Left lung (tissue), 10 donors: Measurements from ENCODE around the gene ZSCAN10. TPM values are rescaled to one million over a fixed set of nuclear protein-coding genes. Genes with fewer than 3 reads are reported as not detected.
"Not testable (repeated sequence)": the region's sequence is repeated elsewhere in the genome, so short reads cannot be mapped to it uniquely, and the experiment has no call there.

Experiments used
- ATAC-seq: fragments of 200-7000 bp; cut with Tn5 transposase; one replicate; pipeline ENCODE4 v1.9.1; 2020; ENCODE audit warnings: moderate library complexity
- DNase-seq, 4 donors: peaks; one replicate each; pipeline ENCODE4 v3.0.0-alpha.2; 2013 to 2020
- H3K27ac ChIP-seq, 2 donors: fragments of 200-600 bp; sonication (generic) in 1 of 2; one replicate each; pipeline versions ENCODE4 v1.5.0 to v1.8.0; 2020 to 2021
- H3K27me3 ChIP-seq, 2 donors: fragments of 200-600 bp; sonication (generic) in 1 of 2; one replicate each; pipeline versions ENCODE4 v1.5.0 to v1.8.0; 2020 to 2021
- H3K36me3 ChIP-seq, 2 donors: fragments of 200-600 bp; sonication (generic) in 1 of 2; one replicate each; pipeline versions ENCODE4 v1.5.0 to v1.8.0; 2020 to 2021
- H3K4me1 ChIP-seq, 2 donors: fragments of 200-600 bp; one replicate each; pipeline ENCODE4 v1.8.0; 2021
- H3K4me3 ChIP-seq, 2 donors: fragments of 200-600 bp; sonication (generic) in 1 of 2; one replicate each; pipeline versions ENCODE4 v1.5.0 to v1.8.0; 2020 to 2021; ENCODE audit warnings: mild to moderate bottlenecking in 1 of 2
- H3K9me3 ChIP-seq, 2 donors: fragments of 200-600 bp; sonication (generic) in 1 of 2; one replicate each; pipeline versions ENCODE4 v1.5.0 to v1.8.0; 2020 to 2021
- intact Hi-C, 2 donors: fragments of 100-400 bp; cut with DNase I; formaldehyde crosslinking; loops; one replicate each; pipeline versions ENCODE4 v1.11.2 to v1.14.2; 2022
- polyA plus RNA-seq, 6 donors: library from polyadenylated mRNA; unstranded; fragments of 120-200 nt; gene quantifications; one replicate each; pipeline ENCODE4 v1.2.1, GENCODE V29; 2013; ENCODE audit not compliant: insufficient read length in 6 of 6
- total RNA-seq, 2 donors: library from RNA; stranded (reverse); fragmentation: NEBNext Ultra II Directional; extraction: Animal tissue kit (Norgen Biotek cat#: 25700); gene quantifications; one replicate each; pipeline ENCODE4 v1.2.1, GENCODE V29; 2021
- TF ChIP-seq, protein P1 (sequence below), 2 donors: fragments of 200-600 bp; sonication (generic) in 1 of 2; IDR thresholded peaks; one replicate each; pipeline versions ENCODE4 v1.5.0 to v1.8.0; 2021; ENCODE audit warnings: antibody characterized with exemption in 2 of 2
- donor health status: DM: no; HTN: yes; CAD: no.
- donor health status: DM: no; HTN: no; CAD: no.

The ZSCAN10 gene
- total and polyA plus RNA-seq, 8 donors: 0.13 TPM; not detected in 7

DNA sequence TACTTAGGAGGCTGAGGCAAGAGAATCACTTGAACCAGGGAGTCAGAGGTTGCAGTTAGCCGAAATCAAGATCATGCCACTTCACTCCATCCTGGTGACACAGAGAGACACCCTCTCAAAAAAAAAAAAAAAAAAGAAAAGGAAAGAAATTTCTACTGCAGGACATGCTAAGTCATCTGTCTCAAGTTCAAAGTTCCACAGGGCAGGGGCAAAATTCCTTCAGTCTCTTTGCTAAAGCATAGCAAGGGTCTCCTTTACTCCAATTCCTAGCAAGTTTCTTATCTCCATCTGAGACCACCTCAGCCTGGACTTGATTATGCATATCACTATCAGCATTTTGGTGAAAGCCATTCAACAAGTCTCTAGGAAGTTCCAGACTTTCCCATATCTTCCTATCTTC is 14.6 kb downstream of the ZSCAN10 start:
- intact Hi-C loops: no loop called here
- Histone ChIP-seq H3K27me3 (no peaks in the 10 kb centered on the region), H3K9me3 (no peaks in the 10 kb centered on the region), H3K4me1 (peaks cover 7 to 35% of the 10 kb centered on the region in 2 donors), H3K36me3 (no peaks in the 10 kb centered on the region), H3K4me3 (no peak overlapping the region), H3K27ac (no peak overlapping the region)
- DNase-seq (no peak), ATAC-seq (no peak)
- TF ChIP-seq, protein P1, sequence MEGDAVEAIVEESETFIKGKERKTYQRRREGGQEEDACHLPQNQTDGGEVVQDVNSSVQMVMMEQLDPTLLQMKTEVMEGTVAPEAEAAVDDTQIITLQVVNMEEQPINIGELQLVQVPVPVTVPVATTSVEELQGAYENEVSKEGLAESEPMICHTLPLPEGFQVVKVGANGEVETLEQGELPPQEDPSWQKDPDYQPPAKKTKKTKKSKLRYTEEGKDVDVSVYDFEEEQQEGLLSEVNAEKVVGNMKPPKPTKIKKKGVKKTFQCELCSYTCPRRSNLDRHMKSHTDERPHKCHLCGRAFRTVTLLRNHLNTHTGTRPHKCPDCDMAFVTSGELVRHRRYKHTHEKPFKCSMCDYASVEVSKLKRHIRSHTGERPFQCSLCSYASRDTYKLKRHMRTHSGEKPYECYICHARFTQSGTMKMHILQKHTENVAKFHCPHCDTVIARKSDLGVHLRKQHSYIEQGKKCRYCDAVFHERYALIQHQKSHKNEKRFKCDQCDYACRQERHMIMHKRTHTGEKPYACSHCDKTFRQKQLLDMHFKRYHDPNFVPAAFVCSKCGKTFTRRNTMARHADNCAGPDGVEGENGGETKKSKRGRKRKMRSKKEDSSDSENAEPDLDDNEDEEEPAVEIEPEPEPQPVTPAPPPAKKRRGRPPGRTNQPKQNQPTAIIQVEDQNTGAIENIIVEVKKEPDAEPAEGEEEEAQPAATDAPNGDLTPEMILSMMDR (IDR thresholded peaks at IDR 0.05): no peak

DNA sequence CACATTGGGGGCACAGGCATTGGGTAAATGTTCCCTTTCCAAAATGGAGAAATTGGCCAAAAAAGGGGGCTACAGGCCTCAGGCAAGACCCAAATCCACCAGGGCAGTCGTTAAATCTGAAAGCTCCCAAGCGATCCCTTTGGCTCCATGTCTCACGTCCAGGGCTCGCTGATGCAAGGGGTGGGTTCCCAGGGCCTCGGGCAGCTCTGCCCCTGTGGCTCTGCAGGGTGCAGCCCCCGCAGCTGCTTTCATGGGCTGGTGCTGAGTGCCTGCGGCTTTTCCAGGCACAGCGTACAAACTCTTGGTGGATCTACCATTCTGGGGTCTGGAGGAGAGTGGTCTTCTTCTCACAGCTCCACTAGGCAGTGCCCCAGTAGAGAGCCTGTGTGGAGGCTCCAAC is 15.7 kb downstream of the ZSCAN10 start:
- peaks cover 7 to 35% of the 10 kb centered on the region in 2 donors for H3K4me1 ChIP-seq
- DNase-seq, H3K36me3 ChIP-seq, H3K4me3 ChIP-seq, H3K27ac ChIP-seq, H3K27me3 ChIP-seq, ATAC-seq, intact Hi-C loops, H3K9me3 ChIP-seq: not testable (repeated sequence)

DNA sequence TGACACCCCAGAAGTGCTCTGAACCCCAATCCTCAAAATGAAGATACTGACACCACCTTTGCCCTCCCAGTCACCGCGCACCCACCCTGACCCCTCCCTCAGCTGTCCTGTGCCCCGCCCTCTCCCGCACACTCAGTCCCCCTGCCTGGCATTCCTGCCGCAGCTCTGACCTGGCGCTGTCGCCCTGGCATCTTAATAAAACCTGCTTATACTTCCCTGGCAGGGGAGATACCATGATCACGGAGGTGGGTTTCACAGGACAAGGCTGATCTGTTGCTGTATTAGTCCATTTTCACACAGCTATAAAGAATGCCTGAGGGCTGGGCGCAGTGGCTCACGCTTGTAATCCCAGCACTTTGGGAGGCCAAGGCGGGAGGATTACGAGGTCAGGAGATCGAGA is 17.1 kb downstream of the ZSCAN10 start:
- intact Hi-C loops, H3K9me3 ChIP-seq, DNase-seq, H3K27me3 ChIP-seq, H3K4me3 ChIP-seq, H3K36me3 ChIP-seq, ATAC-seq, H3K27ac ChIP-seq: not testable (repeated sequence)
- peaks cover 0 to 22% of the 10 kb centered on the region in 2 donors for H3K4me1 ChIP-seq

DNA sequence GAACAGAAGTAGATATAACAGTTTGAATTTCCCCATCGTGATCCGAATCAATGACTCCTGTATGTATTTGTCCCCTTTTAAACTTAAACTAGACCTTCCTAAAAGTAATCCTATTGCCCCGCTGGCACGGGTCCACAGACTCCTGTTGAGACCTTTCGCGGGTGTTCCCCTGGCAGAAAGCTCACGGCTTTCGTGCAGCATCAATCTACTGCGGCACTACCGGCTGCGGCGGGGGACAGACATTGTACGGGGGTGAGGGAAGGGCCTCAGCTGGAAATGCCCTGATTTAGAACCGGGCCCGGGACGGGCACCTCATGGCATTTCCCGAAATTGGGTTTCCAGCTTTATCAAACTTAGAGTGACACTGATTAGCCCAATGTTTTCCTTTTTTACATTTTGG is 19.1 kb downstream of the ZSCAN10 start:
- intact Hi-C loops: no loop called here
- Histone ChIP-seq H3K27me3 (no peaks in the 10 kb centered on the region), H3K4me1 (peaks cover 0 to 8% of the 10 kb centered on the region in 2 donors), H3K27ac (no peak overlapping the region), H3K36me3 (peaks cover 0 to 3% of the 10 kb centered on the region in 2 donors), H3K4me3 (no peak overlapping the region), H3K9me3 (no peaks in the 10 kb centered on the region)
- DNase-seq: peak in 1 of 4 donors; percentile 53
- ATAC-seq: no peak
- TF ChIP-seq, protein P1 (IDR thresholded peaks at IDR 0.05): no peak

DNA sequence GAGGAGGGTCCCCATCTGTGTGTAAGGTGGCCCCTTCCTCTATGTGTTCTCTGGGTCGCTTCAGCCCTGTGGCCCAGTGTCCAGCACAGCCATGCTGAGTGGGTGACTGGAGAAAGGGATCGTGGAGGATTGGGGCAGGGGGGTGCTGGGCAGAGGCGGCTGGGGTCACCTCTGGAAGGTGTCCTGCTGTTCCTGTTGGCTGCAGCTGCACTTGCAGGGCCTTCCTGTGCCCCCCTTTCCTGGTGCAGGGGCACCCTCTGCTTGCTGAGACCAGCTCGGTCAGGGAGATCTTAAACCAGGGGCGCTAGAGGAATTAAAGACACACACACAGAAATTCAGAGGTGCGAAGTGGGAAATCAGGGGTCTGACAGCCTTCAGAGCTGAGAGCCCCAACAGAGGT is 22.5 kb downstream of the ZSCAN10 start:
- H3K27me3 ChIP-seq: no peaks in the 10 kb centered on the region
- no peak overlapping the region for H3K4me3 ChIP-seq
- H3K9me3 ChIP-seq: no peaks in the 10 kb centered on the region
- H3K27ac ChIP-seq: peak overlapping the region in 1 of 2 donors; percentile 43
- DNase-seq (no peak), ATAC-seq (no peak)
- H3K36me3 ChIP-seq: peaks cover 0 to 3% of the 10 kb centered on the region in 2 donors
- H3K4me1 ChIP-seq: peaks cover 0 to 21% of the 10 kb centered on the region in 2 donors
- TF ChIP-seq, protein P1 (IDR thresholded peaks at IDR 0.05): no peak
- intact Hi-C loops: no loop called here

DNA sequence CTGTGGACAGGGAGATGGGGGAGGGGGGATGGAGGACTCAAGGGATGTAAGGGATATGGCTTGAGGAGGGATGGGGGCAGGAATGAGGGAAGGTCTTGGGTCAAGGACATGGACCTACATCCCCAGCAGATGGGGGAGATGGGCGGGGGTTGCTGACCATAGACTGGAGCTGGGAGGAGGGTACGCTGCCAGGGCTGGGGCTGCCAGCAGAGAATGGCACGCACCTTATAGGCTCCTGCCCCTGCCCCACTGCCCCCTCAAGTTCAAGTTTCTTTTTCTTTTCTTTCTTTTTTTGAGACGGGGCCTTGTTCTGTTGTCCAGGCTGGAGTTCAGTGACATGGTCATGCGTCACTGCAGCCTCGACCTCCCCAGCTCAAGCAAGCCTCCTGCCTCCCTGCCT is 23.1 kb downstream of the ZSCAN10 start:
- H3K27me3 ChIP-seq, DNase-seq, H3K4me3 ChIP-seq, ATAC-seq, H3K36me3 ChIP-seq, intact Hi-C loops, H3K9me3 ChIP-seq: not testable (repeated sequence)
- H3K4me1 ChIP-seq: peaks cover 0 to 21% of the 10 kb centered on the region in 2 donors
- peak overlapping the region in 1 of 2 donors; percentile 43 for H3K27ac ChIP-seq

DNA sequence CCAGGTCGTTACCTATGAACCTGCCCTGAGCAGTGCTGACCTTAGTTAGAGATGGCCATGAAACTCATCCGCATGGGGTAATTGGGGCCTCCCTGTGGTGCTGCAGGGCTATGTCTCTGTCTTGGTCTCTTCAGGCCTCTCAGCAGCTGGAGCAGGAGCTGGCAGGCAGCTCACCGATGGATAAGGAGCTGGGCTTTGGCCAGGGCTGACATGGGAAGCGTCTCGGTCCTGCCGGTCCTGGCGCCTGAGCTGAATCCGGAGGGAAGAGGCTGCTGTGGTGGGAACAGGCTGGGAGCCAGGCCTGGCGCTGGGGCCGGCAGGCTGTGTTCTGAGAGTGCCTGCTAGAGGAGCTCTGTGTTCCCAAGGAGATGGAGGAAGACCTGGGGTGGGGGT is 23.6 kb downstream of the ZSCAN10 start:
- ATAC-seq (no peak), DNase-seq (peak in 2 of 4 donors; percentile 65)
- Histone ChIP-seq H3K9me3 (no peaks in the 10 kb centered on the region), H3K27ac (peak overlapping the region in 1 of 2 donors; percentile 61), H3K27me3 (no peaks in the 10 kb centered on the region), H3K4me1 (peaks cover 0 to 21% of the 10 kb centered on the region in 2 donors), H3K36me3 (peaks cover 0 to 3% of the 10 kb centered on the region in 2 donors), H3K4me3 (no peak overlapping the region)
- intact Hi-C loops: no loop called here
- TF ChIP-seq, protein P1 (IDR thresholded peaks at IDR 0.05): no peak
